WTC11 (cell line): ENCODE results near the gene PPP3CB. TPM values are rescaled to one million over a fixed set of nuclear protein-coding genes. Genes with fewer than 3 reads are reported as not detected.

Source experiments
- ATAC-seq: fragments of 200-7000 bp; cut with Tn5 transposase; 2 replicates; pipeline ENCODE4 v1.10.0; 2021; ENCODE audit warnings: mild to moderate bottlenecking, moderate library complexity
- CTCF ChIA-PET: fragments of 300-600 bp; sonication (Branson Sonifier 250); formaldehyde crosslinking; loops from one replicate; lab custom pipeline; 2021; ENCODE audit warnings: antibody characterized with exemption; lab: Charles Lee
- POLR2A ChIA-PET: fragments of 350-600 bp; sonication (Branson Sonifier 250); formaldehyde crosslinking; loops from one replicate; lab custom pipeline; 2021; ENCODE audit warnings: antibody characterized with exemption; lab: Charles Lee
- DNase-seq: peaks from one replicate; pipeline ENCODE4 v3.0.0; 2021; ENCODE audit warnings: low spot score
- H3K27ac Mint-ChIP-seq: 2 replicates; pipeline ENCODE4 v1.8.0; 2021; ENCODE audit warnings: mixed read lengths
- H3K27me3 Mint-ChIP-seq: 2 replicates; pipeline ENCODE4 v1.8.0; 2021; ENCODE audit warnings: low read depth, mild to moderate bottlenecking, moderate library complexity, mixed read lengths
- H3K36me3 Mint-ChIP-seq: 2 replicates; pipeline ENCODE4 v1.8.0; 2021; ENCODE audit warnings: mixed read lengths
- H3K4me1 Mint-ChIP-seq: 2 replicates; pipeline ENCODE4 v1.8.0; 2022; ENCODE audit warnings: mixed read lengths
- H3K4me3 Mint-ChIP-seq: 2 replicates; pipeline ENCODE4 v1.8.0; 2021; ENCODE audit warnings: mild to moderate bottlenecking, moderate library complexity, mixed read lengths
- H3K9me3 Mint-ChIP-seq: 2 replicates; pipeline ENCODE4 v1.8.0; 2021; ENCODE audit warnings: mixed read lengths
- ARID4B ChIP-seq: sonication (generic); formaldehyde crosslinking; IDR thresholded peaks from 2 replicates; pipeline ENCODE4 v1.8.0; 2023; ENCODE audit warnings: missing genetic modification reagents, mild to moderate bottlenecking, borderline replicate concordance
- ELF4 ChIP-seq: sonication (generic); formaldehyde crosslinking; IDR thresholded peaks from 2 replicates; pipeline ENCODE4 v1.8.1; 2022; ENCODE audit warnings: low read depth, mild to moderate bottlenecking, moderate library complexity, missing genetic modification reagents
- EMX1 ChIP-seq: fragments of 250-450 bp; sonication (Bioruptor Pico); IDR thresholded peaks from 2 replicates; pipeline ENCODE4 v1.8.0; 2021; ENCODE audit warnings: mild to moderate bottlenecking
- ERG ChIP-seq: fragments of 250-450 bp; sonication (Bioruptor Pico); IDR thresholded peaks from 2 replicates; pipeline ENCODE4 v1.8.0; 2021; ENCODE audit warnings: mild to moderate bottlenecking
- ESRRA ChIP-seq: sonication (generic); formaldehyde crosslinking; IDR thresholded peaks from 2 replicates; pipeline ENCODE4 v1.8.1; 2022; ENCODE audit warnings: mild to moderate bottlenecking, missing genetic modification reagents, borderline replicate concordance
- FOXJ3 ChIP-seq: sonication (generic); formaldehyde crosslinking; IDR thresholded peaks from 2 replicates; pipeline ENCODE4 v1.9.0; 2021; ENCODE audit warnings: missing genetic modification reagents, mild to moderate bottlenecking, borderline replicate concordance
- GRHL2 ChIP-seq: fragments of 250-450 bp; sonication (Bioruptor Pico); IDR thresholded peaks from 2 replicates; pipeline ENCODE4 v1.8.0; 2022; ENCODE audit warnings: mild to moderate bottlenecking, moderate library complexity; ENCODE audit not compliant: insufficient replicate concordance, severe bottlenecking
- GTF2I ChIP-seq: fragments of 250-450 bp; sonication (Bioruptor Pico); conservative IDR thresholded peaks from 2 replicates; pipeline ENCODE4 v1.4.0; 2021; ENCODE audit warnings: mild to moderate bottlenecking
- HMGXB4 ChIP-seq: sonication (generic); formaldehyde crosslinking; IDR thresholded peaks from 2 replicates; pipeline ENCODE4 v1.8.1; 2023; ENCODE audit warnings: mild to moderate bottlenecking, moderate library complexity, missing genetic modification reagents
- IRF1 ChIP-seq: sonication (generic); formaldehyde crosslinking; IDR thresholded peaks from 2 replicates; pipeline ENCODE4 v1.8.0; 2023; ENCODE audit warnings: missing genetic modification reagents
- IRF2 ChIP-seq: sonication (generic); formaldehyde crosslinking; IDR thresholded peaks from 2 replicates; pipeline ENCODE4 v1.8.0; 2022; ENCODE audit warnings: low read depth, missing genetic modification reagents, borderline replicate concordance
- JAZF1 ChIP-seq: fragments of 250-450 bp; sonication (Bioruptor Pico); IDR thresholded peaks from 2 replicates; pipeline ENCODE4 v1.9.0; 2021; ENCODE audit warnings: moderate library complexity, mild to moderate bottlenecking, inconsistent platforms
- MAX ChIP-seq: sonication (generic); formaldehyde crosslinking; IDR thresholded peaks from 2 replicates; pipeline ENCODE4 v1.8.0; 2022; ENCODE audit warnings: mild to moderate bottlenecking, missing genetic modification reagents
- NFYB ChIP-seq: sonication (generic); formaldehyde crosslinking; conservative IDR thresholded peaks from 2 replicates; pipeline ENCODE4 v1.8.0; 2022; ENCODE audit warnings: low read depth, missing genetic modification reagents
- NR1H2 ChIP-seq: sonication (generic); formaldehyde crosslinking; IDR thresholded peaks from 2 replicates; pipeline ENCODE4 v1.9.0; 2021; ENCODE audit warnings: mild to moderate bottlenecking, moderate library complexity, missing genetic modification reagents
- NR2C2 ChIP-seq: sonication (generic); formaldehyde crosslinking; IDR thresholded peaks from 2 replicates; pipeline ENCODE4 v1.8.0; 2022; ENCODE audit warnings: mild to moderate bottlenecking, missing genetic modification reagents
- SMAD3 ChIP-seq: sonication (generic); formaldehyde crosslinking; IDR thresholded peaks from 2 replicates; pipeline ENCODE4 v1.8.0; 2022; ENCODE audit warnings: missing genetic modification reagents, mild to moderate bottlenecking, borderline replicate concordance
- ZMAT4 ChIP-seq: fragments of 250-450 bp; sonication (Bioruptor Pico); IDR thresholded peaks from 2 replicates; pipeline ENCODE4 v1.9.0; 2021; ENCODE audit warnings: mild to moderate bottlenecking
- ZNF281 ChIP-seq: sonication (generic); formaldehyde crosslinking; IDR thresholded peaks from 2 replicates; pipeline ENCODE4 v1.8.0; 2023; ENCODE audit warnings: mild to moderate bottlenecking, missing genetic modification reagents
- ZNF423 ChIP-seq: fragments of 250-450 bp; sonication (Bioruptor Pico); IDR thresholded peaks from 2 replicates; pipeline ENCODE4 v2.1.2; 2022; ENCODE audit warnings: mild to moderate bottlenecking, moderate library complexity
- ZNF671 ChIP-seq: fragments of 250-450 bp; sonication (Bioruptor Pico); IDR thresholded peaks from 2 replicates; pipeline ENCODE4 v1.8.0; 2021; ENCODE audit warnings: mild to moderate bottlenecking
- ZSCAN18 ChIP-seq: fragments of 250-450 bp; sonication (Bioruptor Pico); IDR thresholded peaks from 2 replicates; pipeline ENCODE4 v2.1.2; 2022; ENCODE audit warnings: mild to moderate bottlenecking, moderate library complexity
- total RNA-seq: library from RNA; stranded (reverse); gene quantifications from 3 replicates; pipeline ENCODE4 v1.2.3, GENCODE V29; 2021

Gene PPP3CB
- total RNA-seq, 1 experiment from 2014 or later = 30.0 TPM

- TF ChIP-seq ZNF281 (CRISPR knock-in tag) = no peak
- TF ChIP-seq NFYB = no peak
Observed at GRCh38 chr10:73448384-73448783, 47.4 kb downstream of the PPP3CB start (continued).

- no peak overlapping the region for H3K4me3 Mint-ChIP-seq
- TF ChIP-seq ERG (CRISPR knock-in tag) = no peak
- no peak for TF ChIP-seq ZNF671 (CRISPR knock-in tag)
- no peak for TF ChIP-seq JAZF1 (CRISPR knock-in tag)
- no peak for TF ChIP-seq EMX1 (CRISPR knock-in tag)
- no peak for TF ChIP-seq ZMAT4
- TF ChIP-seq, all 79 proteins: peak for 0
Observed at GRCh38 chr10:73446926-73447325, 48.9 kb downstream of the PPP3CB start.

GRCh38 chr10:73444457-73444856 is 51.4 kb downstream of the PPP3CB start:
- Mint-ChIP-seq H3K36me3 (peaks cover 6% of the 10 kb centered on the region), H3K27ac (no peak overlapping the region), H3K9me3 (no peaks in the 10 kb centered on the region), H3K27me3 (no peaks in the 10 kb centered on the region), H3K4me1 (no peaks in the 10 kb centered on the region), H3K4me3 (no peak overlapping the region)
- DNase-seq = no peak
- no peak for ATAC-seq
- CTCF ChIA-PET = no interaction called here
- POLR2A ChIA-PET = no interaction called here
- TF ChIP-seq IRF2 (CRISPR knock-in tag) = no peak
- TF ChIP-seq ZSCAN18 (CRISPR knock-in tag) = no peak
- no peak for TF ChIP-seq GRHL2
- no peak for TF ChIP-seq HMGXB4 (CRISPR knock-in tag)
- TF ChIP-seq MAX = no peak
- TF ChIP-seq ESRRA (CRISPR knock-in tag) = no peak
- no peak for TF ChIP-seq IRF1 (CRISPR knock-in tag)
- TF ChIP-seq ZNF423 (CRISPR knock-in tag) = no peak
- no peak for TF ChIP-seq FOXJ3
- no peak for TF ChIP-seq ELF4
- TF ChIP-seq NR1H2 = no peak
- no peak for TF ChIP-seq ZNF671 (CRISPR knock-in tag)
- TF ChIP-seq ARID4B (CRISPR knock-in tag) = no peak
- TF ChIP-seq GTF2I (CRISPR knock-in tag) = no peak
- TF ChIP-seq SMAD3 = no peak
- no peak for TF ChIP-seq NR2C2 (CRISPR knock-in tag)

More at GRCh38 chr10:73446926-73447325, 48.9 kb downstream of the PPP3CB start:
- Mint-ChIP-seq H3K27ac (no peak overlapping the region), H3K27me3 (no peaks in the 10 kb centered on the region), H3K36me3 (peaks cover 6% of the 10 kb centered on the region), H3K9me3 (no peaks in the 10 kb centered on the region), H3K4me1 (no peaks in the 10 kb centered on the region)
- DNase-seq (no peak), ATAC-seq (no peak)
- CTCF ChIA-PET = no interaction called here
- POLR2A ChIA-PET = no interaction called here
